Suprapubic skin (tissue), 4 donors: ENCODE results near the gene CCDC172. TPM values are rescaled to one million over a fixed set of nuclear protein-coding genes. Genes with fewer than 3 reads are reported as not detected.

Source experiments
- DNase-seq, 2 donors: peaks; one replicate each; pipeline ENCODE4 v3.0.0-alpha.2; 2019; ENCODE audit warnings: low spot score in 2 of 2
- H3K27ac ChIP-seq: fragments of 200-600 bp; sonication (generic); one replicate; pipeline ENCODE4 v1.5.1; 2019
- H3K27me3 ChIP-seq: fragments of 200-600 bp; sonication (generic); one replicate; pipeline ENCODE4 v1.5.1; 2019
- H3K36me3 ChIP-seq: fragments of 200-600 bp; sonication (generic); one replicate; pipeline ENCODE4 v1.5.1; 2019
- H3K4me1 ChIP-seq: fragments of 200-600 bp; sonication (generic); one replicate; pipeline ENCODE4 v1.5.1; 2019
- H3K4me3 ChIP-seq: fragments of 200-600 bp; sonication (generic); one replicate; pipeline ENCODE4 v1.5.1; 2019; ENCODE audit warnings: mild to moderate bottlenecking
- H3K9me3 ChIP-seq: fragments of 200-600 bp; sonication (generic); one replicate; pipeline ENCODE4 v1.5.1; 2019
- EP300 ChIP-seq: sonication (generic); formaldehyde crosslinking; IDR thresholded peaks from one replicate; pipeline ENCODE4 v1.6.1; 2017; ENCODE audit warnings: antibody characterized with exemption
- POLR2A ChIP-seq, 2 donors: fragments of 450-650 bp; IDR thresholded peaks; one replicate each; pipeline ENCODE4 v1.6.1; 2017; ENCODE audit warnings: antibody characterized with exemption in 2 of 2, mild to moderate bottlenecking in 2 of 2, moderate library complexity in 2 of 2
- POLR2AphosphoS5 ChIP-seq, 3 donors: sonication (generic); formaldehyde crosslinking; IDR thresholded peaks; one replicate each; pipeline ENCODE4 v1.6.1; 2017; ENCODE audit warnings: antibody characterized with exemption in 3 of 3
- WGBS: methylation state at CpG from one replicate; pipeline ENCODE4 v1.1.5; 2018; 5-methylcytosine and 5-hydroxymethylcytosine counted together
- total RNA-seq, 4 donors: library from RNA; depleted of rRNA; stranded (reverse); fragments of >200 nt; gene quantifications; one replicate each; pipeline ENCODE4 v1.1.0, GENCODE V29; 2016
- TF ChIP-seq, protein P1 (sequence below), 2 donors: fragments of 200-600 bp in 1 of 2; fragments of 450-650 bp in 1 of 2; sonication (generic) in 1 of 2; IDR thresholded peaks; one replicate each; pipeline ENCODE4 v1.5.1; 2016 to 2019; ENCODE audit warnings: antibody characterized with exemption in 2 of 2, mild to moderate bottlenecking in 1 of 2, moderate library complexity in 1 of 2

Gene CCDC172
- total RNA-seq, 4 donors from 2014 or later, result not detected

DNA sequence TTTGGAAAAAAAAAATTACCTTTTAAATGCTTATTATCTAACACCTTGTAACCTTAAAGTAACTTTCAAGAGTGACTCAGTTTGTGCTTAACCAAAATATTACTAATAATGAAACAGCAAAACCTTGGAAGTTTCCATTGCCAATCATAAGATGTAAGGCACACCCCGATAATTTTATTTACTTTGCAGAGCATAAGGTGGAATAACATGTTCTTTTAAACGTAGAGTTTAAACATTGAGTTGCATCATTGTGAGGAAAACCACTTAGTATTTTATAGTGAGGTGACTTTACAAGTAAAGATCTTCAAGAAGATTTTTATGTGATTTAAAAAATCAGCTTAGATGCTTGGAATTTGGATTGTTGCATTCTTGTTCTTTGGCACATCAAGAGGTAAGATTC lies 103.4 kb downstream of the CCDC172 start, which contains the start of gene PNLIPRP3:
TSS of gene PNLIPRP3 (plus strand) at position 177 of the 400 bp plus-strand sequence. CDS start at position 343, 166 bp downstream.
- H3K27ac ChIP-seq, result peak within 1 kb of the TSS; percentile 91
- H3K4me3 ChIP-seq, result peak within 1 kb of the TSS; percentile 32

GRCh38 chr10:116429288-116429977 lies 105.2 kb downstream of the CCDC172 start:
- no peaks in the 10 kb centered on the region for H3K27me3 ChIP-seq
- peak overlapping the region; percentile 32 for H3K4me3 ChIP-seq
- H3K4me1 ChIP-seq, result peaks cover 3% of the 10 kb centered on the region
- WGBS, result 49% methylated on average over 4 of the region's 4 CpGs
- TF ChIP-seq POLR2A (IDR thresholded peaks at IDR 0.05) (no peak), EP300 (no peak), POLR2AphosphoS5 (IDR thresholded peaks at IDR 0.05) (no peak)
- TF ChIP-seq, protein P1, sequence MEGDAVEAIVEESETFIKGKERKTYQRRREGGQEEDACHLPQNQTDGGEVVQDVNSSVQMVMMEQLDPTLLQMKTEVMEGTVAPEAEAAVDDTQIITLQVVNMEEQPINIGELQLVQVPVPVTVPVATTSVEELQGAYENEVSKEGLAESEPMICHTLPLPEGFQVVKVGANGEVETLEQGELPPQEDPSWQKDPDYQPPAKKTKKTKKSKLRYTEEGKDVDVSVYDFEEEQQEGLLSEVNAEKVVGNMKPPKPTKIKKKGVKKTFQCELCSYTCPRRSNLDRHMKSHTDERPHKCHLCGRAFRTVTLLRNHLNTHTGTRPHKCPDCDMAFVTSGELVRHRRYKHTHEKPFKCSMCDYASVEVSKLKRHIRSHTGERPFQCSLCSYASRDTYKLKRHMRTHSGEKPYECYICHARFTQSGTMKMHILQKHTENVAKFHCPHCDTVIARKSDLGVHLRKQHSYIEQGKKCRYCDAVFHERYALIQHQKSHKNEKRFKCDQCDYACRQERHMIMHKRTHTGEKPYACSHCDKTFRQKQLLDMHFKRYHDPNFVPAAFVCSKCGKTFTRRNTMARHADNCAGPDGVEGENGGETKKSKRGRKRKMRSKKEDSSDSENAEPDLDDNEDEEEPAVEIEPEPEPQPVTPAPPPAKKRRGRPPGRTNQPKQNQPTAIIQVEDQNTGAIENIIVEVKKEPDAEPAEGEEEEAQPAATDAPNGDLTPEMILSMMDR (IDR thresholded peaks at IDR 0.05), result no peak
- DNase-seq, result no peak
- H3K9me3 ChIP-seq, result no peaks in the 10 kb centered on the region
- H3K27ac ChIP-seq, result peak overlapping the region; percentile 91
- no peaks in the 10 kb centered on the region for H3K36me3 ChIP-seq

More for the DNA sequence above, 103.4 kb downstream of the CCDC172 start, which contains the start of gene PNLIPRP3:
- Histone ChIP-seq H3K27me3 (no peaks in the 10 kb centered on the region), H3K36me3 (no peaks in the 10 kb centered on the region), H3K4me1 (peaks cover 8% of the 10 kb centered on the region), H3K9me3 (no peaks in the 10 kb centered on the region)
- TF ChIP-seq, protein P1 (IDR thresholded peaks at IDR 0.05), result no peak
- TF ChIP-seq EP300, result no peak
- TF ChIP-seq POLR2AphosphoS5 (IDR thresholded peaks at IDR 0.05), result no peak
- no peak for TF ChIP-seq POLR2A (IDR thresholded peaks at IDR 0.05)
- 45% methylated on average over 2 of the region's 2 CpGs for WGBS
- DNase-seq, result no peak

Other genes starting within 250 kb of the CCDC172 start
- 10 to 100 TPM; 19.8 to 61.8 (median 25.2) TPM for gene GFRA1, start 51.2 kb upstream of the CCDC172 start, total RNA-seq
- 10 to 100 TPM; 27.4 to 53.9 (median 48.8) TPM for gene PNLIPRP3, start 103.4 kb downstream of the CCDC172 start, total RNA-seq
- not detected for gene PNLIP, start 221.5 kb downstream of the CCDC172 start, total RNA-seq